CD14-positive monocyte (primary cell): ENCODE results near the gene RELCH. TPM values are rescaled to one million over a fixed set of nuclear protein-coding genes. Genes with fewer than 3 reads are reported as not detected.

ENCODE experiments used
- DNase-seq, 3 donors: peaks; one replicate each; pipeline ENCODE4 v3.0.0-alpha.2; 2011 to 2022
- H2AFZ ChIP-seq: 2 replicates; pipeline ENCODE4 v1.6.0; 2012; ENCODE audit warnings: mild to moderate bottlenecking, low read depth, low read length, inconsistent platforms; ENCODE audit not compliant: insufficient read depth, poor library complexity, severe bottlenecking
- H3K27ac ChIP-seq, 2 donors: 1 replicate in 1 of 2; 2 replicates in 1 of 2; pipeline ENCODE4 v1.5.1; 2012 to 2013; ENCODE audit warnings: low read length in 2 of 2, control low read depth in 1 of 2, inconsistent platforms in 1 of 2, low read depth in 1 of 2, mild to moderate bottlenecking in 1 of 2
- H3K27me3 ChIP-seq, 2 donors: one replicate each; pipeline versions ENCODE4 v1.6.0 to v1.6.1; 2011 to 2013; ENCODE audit warnings: low read length in 2 of 2; ENCODE audit not compliant: control insufficient read depth in 2 of 2, insufficient read depth in 2 of 2
- H3K36me3 ChIP-seq, 2 donors: replicated peaks in 1 of 2; 1 replicate in 1 of 2; 2 replicates in 1 of 2; pipeline versions ENCODE4 v1.5.1 to v1.6.1; 2012 to 2013; ENCODE audit warnings: low read length in 2 of 2, control low read depth in 1 of 2, inconsistent platforms in 1 of 2, mild to moderate bottlenecking in 1 of 2; ENCODE audit not compliant: insufficient read depth in 2 of 2, control insufficient read depth in 1 of 2
- H3K4me1 ChIP-seq, 2 donors: 1 replicate in 1 of 2; 2 replicates in 1 of 2; pipeline versions ENCODE4 v1.5.1 to v1.6.1; 2012 to 2013; ENCODE audit warnings: low read length in 2 of 2, control low read depth in 1 of 2, inconsistent platforms in 1 of 2, mild to moderate bottlenecking in 1 of 2, moderate library complexity in 1 of 2; ENCODE audit not compliant: insufficient read depth in 2 of 2, control insufficient read depth in 1 of 2
- H3K4me2 ChIP-seq: replicated peaks from 2 replicates; pipeline ENCODE3; 2012; ENCODE audit warnings: low read length, moderate library complexity, mild to moderate bottlenecking; ENCODE audit not compliant: poor library complexity, severe bottlenecking; ENCODE audit errors: extremely low read depth
- H3K4me3 ChIP-seq, 3 experiments: fragments of 200-600 bp in 1 of 3; sonication (generic) in 1 of 3; replicated peaks in 1 of 3; 1 replicate in 2 of 3; 2 replicates in 1 of 3; pipeline ENCODE4 v1.5.1; 2011 to 2013; ENCODE audit warnings: low read length in 3 of 3, mild to moderate bottlenecking in 3 of 3, control low read depth in 2 of 3, low read depth in 2 of 3, inconsistent platforms in 1 of 3, moderate library complexity in 1 of 3
- H3K79me2 ChIP-seq: 2 replicates; pipeline ENCODE4 v1.6.0; 2012; ENCODE audit warnings: mild to moderate bottlenecking, control low read depth, inconsistent platforms, low read length, moderate library complexity; ENCODE audit not compliant: insufficient read depth
- H3K9ac ChIP-seq: 2 replicates; pipeline ENCODE4 v1.6.0; 2017; ENCODE audit warnings: low read length, mild to moderate bottlenecking; ENCODE audit not compliant: insufficient read depth, poor library complexity, severe bottlenecking
- H3K9me3 ChIP-seq, 2 donors: replicated peaks in 1 of 2; 1 replicate in 1 of 2; 2 replicates in 1 of 2; pipeline versions ENCODE4 v1.5.1 to v1.6.1; 2012 to 2013; ENCODE audit warnings: low read length in 2 of 2, control low read depth in 1 of 2; ENCODE audit not compliant: control insufficient read depth in 1 of 2, insufficient read depth in 1 of 2
- H4K20me1 ChIP-seq: 2 replicates; pipeline ENCODE4 v1.6.0; 2012; ENCODE audit warnings: mild to moderate bottlenecking, low read length, control low read depth, moderate library complexity; ENCODE audit not compliant: insufficient read depth
- H3K27ac Mint-ChIP-seq, 7 donors: one replicate each; pipeline ENCODE4 v1.8.0; 2020; ENCODE audit warnings: mild to moderate bottlenecking in 7 of 7, mixed read lengths in 7 of 7, moderate library complexity in 6 of 7, inconsistent platforms in 2 of 7
- H3K27me3 Mint-ChIP-seq, 3 donors: one replicate each; pipeline ENCODE4 v1.8.0; 2021 to 2022; ENCODE audit warnings: low read depth in 3 of 3, mild to moderate bottlenecking in 3 of 3, mixed read lengths in 3 of 3, moderate library complexity in 3 of 3, inconsistent platforms in 1 of 3
- H3K36me3 Mint-ChIP-seq, 2 donors: one replicate each; pipeline ENCODE4 v1.8.0; 2020; ENCODE audit warnings: mixed read lengths in 2 of 2, inconsistent platforms in 1 of 2, mild to moderate bottlenecking in 1 of 2
- H3K4me1 Mint-ChIP-seq: one replicate; pipeline ENCODE4 v1.8.0; 2020; ENCODE audit warnings: mild to moderate bottlenecking, mixed read lengths
- H3K4me3 Mint-ChIP-seq, 2 donors: one replicate each; pipeline ENCODE4 v1.8.0; 2020; ENCODE audit warnings: mild to moderate bottlenecking in 2 of 2, mixed read lengths in 2 of 2, moderate library complexity in 1 of 2
- H3K9me3 Mint-ChIP-seq, 7 donors: one replicate each; pipeline ENCODE4 v1.8.0; 2020 to 2022; ENCODE audit warnings: mixed read lengths in 7 of 7, mild to moderate bottlenecking in 6 of 7, moderate library complexity in 6 of 7, inconsistent platforms in 2 of 7
- CTCF ChIP-seq: fragments of 200-600 bp; IDR thresholded peaks from one replicate; pipeline ENCODE4 v1.8.0; 2022; ENCODE audit warnings: antibody characterized with exemption, mild to moderate bottlenecking
- WGBS: methylation state at CpG from one replicate; pipeline ENCODE4 v1.1.5; 2013; ENCODE audit warnings: missing lambda C conversion rate; ENCODE audit not compliant: insufficient coverage; 5-methylcytosine and 5-hydroxymethylcytosine counted together
- intact Hi-C, 2 donors: fragments of 100-400 bp; cut with micrococcal nuclease; formaldehyde crosslinking; loops; one replicate each; pipeline versions ENCODE4 v1.15.0 to v1.15.1; 2023
- polyA plus RNA-seq, 3 donors: library from polyadenylated mRNA; depleted of rRNA in 1 of 3; unstranded in 2 of 3; stranded (reverse) in 1 of 3; fragments of 300-500 nt in 2 of 3; fragments of >200 nt in 1 of 3; fragmentation: Illumina TruSeq in 2 of 3; gene quantifications; 1 replicate in 2 of 3; 2 replicates in 1 of 3; pipeline ENCODE4 v1.2.3, GENCODE V29; 2012 to 2021

The RELCH gene
- polyA plus RNA-seq, 3 donors, result 3.8 to 30.4 (median 4.9) TPM

- H3K27me3 ChIP-seq, result no peaks in the 10 kb centered on the region
- peaks cover 60 to 91% of the 10 kb centered on the region in 2 donors for H3K36me3 ChIP-seq
- no peak overlapping the region for H3K4me2 ChIP-seq
- H3K4me1 Mint-ChIP-seq, result no peaks in the 10 kb centered on the region
- H3K4me1 ChIP-seq, result no peaks in the 10 kb centered on the region
- DNase-seq, result no peak
- H3K4me3 ChIP-seq, result no peak overlapping the region
- TF ChIP-seq CTCF, result no peak
- no peak overlapping the region for H3K27ac Mint-ChIP-seq
- WGBS, result no CpG with 5 or more reads among the region's 1 CpG
- no peak overlapping the region for H3K9ac ChIP-seq
- no peaks in the 10 kb centered on the region for H4K20me1 ChIP-seq
- H3K4me3 Mint-ChIP-seq, result no peak overlapping the region
- H2AFZ ChIP-seq, result no peak overlapping the region
- H3K79me2 ChIP-seq, result no peaks in the 10 kb centered on the region
- H3K9me3 Mint-ChIP-seq, result no peaks in the 10 kb centered on the region
- H3K27me3 Mint-ChIP-seq, result no peaks in the 10 kb centered on the region
- no peak overlapping the region for H3K27ac ChIP-seq
- intact Hi-C loops, result no loop called here
- no peaks in the 10 kb centered on the region for H3K9me3 ChIP-seq
- H3K36me3 Mint-ChIP-seq, result peaks cover 50 to 63% of the 10 kb centered on the region in 2 donors
Measured at GRCh38 chr18:62242955-62243354, 55.9 kb downstream of the RELCH start.

- Histone ChIP-seq H4K20me1 (no peaks in the 10 kb centered on the region), H3K9me3 (no peaks in the 10 kb centered on the region), H3K36me3 (peaks cover 54 to 80% of the 10 kb centered on the region in 2 donors), H3K27ac (no peak overlapping the region), H3K4me2 (no peak overlapping the region), H3K9ac (no peak overlapping the region), H2AFZ (no peak overlapping the region), H3K79me2 (no peaks in the 10 kb centered on the region), H3K4me1 (no peaks in the 10 kb centered on the region), H3K4me3 (no peak overlapping the region), H3K27me3 (no peaks in the 10 kb centered on the region)
- TF ChIP-seq CTCF, result no peak
- 96% methylated on average over 7 of the region's 8 CpGs for WGBS
- intact Hi-C loops, result loop anchor here (5.0 kb wide), 2 partner anchors 58 to 63 kb away; partner anchors contain the start of genes PIGN (in 1 of the 2) and RELCH (in 1 of the 2)
- no peak for DNase-seq
- peaks cover 46 to 53% of the 10 kb centered on the region in 2 donors for H3K36me3 Mint-ChIP-seq
- H3K4me1 Mint-ChIP-seq, result no peaks in the 10 kb centered on the region
- no peaks in the 10 kb centered on the region for H3K27me3 Mint-ChIP-seq
- H3K4me3 Mint-ChIP-seq, result no peak overlapping the region
- H3K9me3 Mint-ChIP-seq, result no peaks in the 10 kb centered on the region
- H3K27ac Mint-ChIP-seq, result no peak overlapping the region
Measured at GRCh38 chr18:62245177-62245576, 58.1 kb downstream of the RELCH start.
